Measurements from ENCODE around the gene SBK3.
"Not testable (repeated sequence)": the region's sequence is repeated elsewhere in the genome, so short reads cannot be mapped to it uniquely, and the experiment has no call there.

The SBK3 gene

GRCh38 chr19:55539090-55539984 is 6.0 kb downstream of the SBK3 start:
- DNase-seq (ENCODE audit: low read depth), result no peak

- no peak for DNase-seq (ENCODE audit: low read depth)
These were observed 7.2 kb downstream of the SBK3 start for GRCh38 chr19:55538132-55538531.

- DNase-seq (ENCODE audit: low read depth), result no peak
These were observed 7.6 kb downstream of the SBK3 start for GRCh38 chr19:55537741-55538111.

GRCh38 chr19:55536951-55537740 is 8.2 kb downstream of the SBK3 start, which contains the start of gene SBK2:
TSS of gene SBK2 (minus strand) at chr19:55537133. CDS start at chr19:55536294, 839 bp downstream.
- no peak for DNase-seq (ENCODE audit: low read depth)

GRCh38 chr19:55536366-55536765 is 9.0 kb downstream of the SBK3 start:
- DNase-seq (ENCODE audit: low read depth), result no peak

- DNase-seq (ENCODE audit: low read depth), result no peak
These were observed 9.4 kb downstream of the SBK3 start for GRCh38 chr19:55535965-55536350.

- DNase-seq (ENCODE audit: low read depth), result no peak
These were observed 10.0 kb downstream of the SBK3 start for GRCh38 chr19:55535173-55535964.

- DNase-seq (ENCODE audit: low read depth), result not testable (repeated sequence)
These were observed 11.1 kb downstream of the SBK3 start for GRCh38 chr19:55534280-55534679.

GRCh38 chr19:55530996-55531395 is 14.3 kb downstream of the SBK3 start:
- no peak for DNase-seq (ENCODE audit: low read depth)

GRCh38 chr19:55529636-55530234 is 15.6 kb downstream of the SBK3 start:
- DNase-seq (ENCODE audit: low read depth), result no peak

GRCh38 chr19:55528030-55528803 is 17.1 kb downstream of the SBK3 start:
- no peak for DNase-seq (ENCODE audit: low read depth)

GRCh38 chr19:55527197-55528029 is 17.9 kb downstream of the SBK3 start:
- no peak for DNase-seq (ENCODE audit: low read depth)

- DNase-seq (ENCODE audit: low read depth), result no peak
These were observed 18.8 kb downstream of the SBK3 start for GRCh38 chr19:55526216-55527196.

- no peak for DNase-seq (ENCODE audit: low read depth)
These were observed 19.8 kb downstream of the SBK3 start for GRCh38 chr19:55525289-55526101.

GRCh38 chr19:55520691-55521292 is 24.6 kb downstream of the SBK3 start:
- no peak for DNase-seq (ENCODE audit: low read depth)

- DNase-seq (ENCODE audit: low read depth), result no peak
These were observed 25.7 kb downstream of the SBK3 start for GRCh38 chr19:55519451-55520311.

Data from activated T-helper 1 cell treated with Interleukin-2 at 50 U/mL for 16 hours (primary cell).